Loucy (cell line): Measurements from ENCODE around the gene IFNG-AS1.

ENCODE experiments used
- CTCF ChIP-seq: fragments of 200-600 bp; sonication (generic); conservative IDR thresholded peaks from 2 replicates; pipeline ENCODE4 v1.5.1; 2014; ENCODE audit warnings: mild to moderate bottlenecking, antibody characterized with exemption, low read length
- EZH2phosphoT487 ChIP-seq: fragments of 200-600 bp; IDR thresholded peaks from 2 replicates; pipeline ENCODE4 v1.6.1; 2018; ENCODE audit warnings: antibody characterized with exemption, mild to moderate bottlenecking, moderate library complexity, borderline replicate concordance

DNA sequence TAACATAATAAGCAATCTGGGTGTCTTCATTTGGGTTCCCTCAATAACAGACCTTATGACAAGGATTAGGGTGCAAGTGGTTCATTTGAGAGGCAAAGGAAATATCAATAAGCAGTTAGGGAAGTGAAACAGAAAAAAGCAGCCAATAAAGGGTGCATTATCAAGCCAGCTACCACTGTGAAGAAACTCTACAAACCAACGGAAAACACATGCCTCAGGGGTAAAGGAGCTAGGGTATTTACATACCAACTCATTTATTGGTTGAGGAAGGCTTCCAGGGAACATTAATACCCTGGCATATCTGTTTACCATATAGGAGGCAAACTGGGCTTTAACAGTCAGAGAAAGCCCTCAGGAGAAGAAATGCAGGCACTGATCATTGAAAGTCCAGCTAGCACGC, 22.7 kb upstream of the IFNG-AS1 start:
- TF ChIP-seq CTCF, result no peak
- TF ChIP-seq EZH2phosphoT487, result no peak
